ENCODE results near the gene MAP1LC3C.

Gene MAP1LC3C

DNA sequence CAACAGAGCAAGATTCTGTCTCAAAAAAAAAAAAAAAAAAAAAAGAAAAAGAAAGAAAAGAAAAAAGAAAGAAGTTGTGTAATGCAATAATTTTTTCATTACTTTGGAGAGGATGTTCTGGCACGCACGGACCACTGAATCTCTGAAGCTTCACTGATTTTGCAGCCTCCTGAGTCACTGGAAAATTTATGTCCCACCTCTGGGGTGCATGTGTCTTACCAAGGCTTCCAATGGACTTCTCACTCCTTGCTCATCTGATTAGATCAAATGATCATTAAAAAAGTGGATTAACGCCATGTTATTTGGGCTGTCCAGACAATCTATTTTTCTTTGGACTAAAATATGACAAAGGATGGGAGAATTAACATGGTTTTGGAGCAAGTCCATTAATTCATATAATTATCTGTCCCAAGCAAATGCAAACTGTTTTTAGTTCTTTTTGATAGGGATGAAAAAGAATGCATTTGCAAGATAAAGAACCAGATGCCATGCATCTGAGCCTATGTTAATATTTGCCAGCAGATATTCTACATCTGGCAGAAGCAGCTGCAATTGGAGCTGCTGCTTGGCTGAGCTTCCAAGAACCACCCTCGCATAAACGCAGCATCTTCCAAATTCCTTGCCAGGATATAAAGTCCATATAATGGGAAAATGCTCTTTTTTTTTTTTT is 10.1 kb upstream of the MAP1LC3C start:
- peaks cover 6% of the 10 kb centered on the region for H3K4me1 ChIP-seq (ENCODE audit: control insufficient read depth, insufficient read depth, low read length, poor library complexity, severe bottlenecking)
- no peaks in the 10 kb centered on the region for H3K36me3 ChIP-seq (ENCODE audit: control insufficient read depth, insufficient read depth, low read length)
- H3K4me3 ChIP-seq (ENCODE audit: extremely low read depth, insufficient read depth, low read length, poor library complexity, severe bottlenecking), result no peak overlapping the region
- 90 to 100% methylated on average over 2 of the region's 5 CpGs for WGBS, 2 experiments (ENCODE audit: insufficient coverage in 2 of 2)
- no peak overlapping the region for H3K27ac ChIP-seq (ENCODE audit: low read depth, low read length, severe bottlenecking)
- no peaks in the 10 kb centered on the region for H3K9me3 ChIP-seq (ENCODE audit: control insufficient read depth, low read length)

DNA sequence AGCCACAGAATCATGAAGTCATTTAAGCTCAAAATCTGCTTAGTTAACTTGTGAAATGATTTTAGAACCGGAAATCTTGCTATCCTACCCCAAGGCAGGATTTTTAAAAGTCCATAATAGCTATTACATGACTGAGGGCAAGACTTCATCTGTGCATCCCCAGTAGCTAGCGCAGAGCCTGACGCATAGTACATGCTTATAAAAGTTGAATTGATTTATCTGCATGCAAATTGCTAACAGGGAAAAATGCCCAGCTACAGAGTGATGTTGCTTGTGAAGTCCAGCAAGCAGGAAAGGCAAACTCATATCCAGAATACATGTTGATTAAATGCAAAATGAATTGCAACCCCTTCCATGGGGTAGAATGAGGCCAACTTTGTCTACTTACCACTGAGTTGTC is 8.1 kb upstream of the MAP1LC3C start:
- peaks cover 6% of the 10 kb centered on the region for H3K4me1 ChIP-seq (ENCODE audit: control insufficient read depth, insufficient read depth, low read length, poor library complexity, severe bottlenecking)
- H3K4me3 ChIP-seq (ENCODE audit: extremely low read depth, insufficient read depth, low read length, poor library complexity, severe bottlenecking), result no peak overlapping the region
- no peaks in the 10 kb centered on the region for H3K36me3 ChIP-seq (ENCODE audit: control insufficient read depth, insufficient read depth, low read length)
- no peak overlapping the region for H3K27ac ChIP-seq (ENCODE audit: low read depth, low read length, severe bottlenecking)
- no peaks in the 10 kb centered on the region for H3K9me3 ChIP-seq (ENCODE audit: control insufficient read depth, low read length)
- 82 to 93% methylated on average over 3 of the region's 3 CpGs for WGBS, 2 experiments (ENCODE audit: insufficient coverage in 2 of 2)

DNA sequence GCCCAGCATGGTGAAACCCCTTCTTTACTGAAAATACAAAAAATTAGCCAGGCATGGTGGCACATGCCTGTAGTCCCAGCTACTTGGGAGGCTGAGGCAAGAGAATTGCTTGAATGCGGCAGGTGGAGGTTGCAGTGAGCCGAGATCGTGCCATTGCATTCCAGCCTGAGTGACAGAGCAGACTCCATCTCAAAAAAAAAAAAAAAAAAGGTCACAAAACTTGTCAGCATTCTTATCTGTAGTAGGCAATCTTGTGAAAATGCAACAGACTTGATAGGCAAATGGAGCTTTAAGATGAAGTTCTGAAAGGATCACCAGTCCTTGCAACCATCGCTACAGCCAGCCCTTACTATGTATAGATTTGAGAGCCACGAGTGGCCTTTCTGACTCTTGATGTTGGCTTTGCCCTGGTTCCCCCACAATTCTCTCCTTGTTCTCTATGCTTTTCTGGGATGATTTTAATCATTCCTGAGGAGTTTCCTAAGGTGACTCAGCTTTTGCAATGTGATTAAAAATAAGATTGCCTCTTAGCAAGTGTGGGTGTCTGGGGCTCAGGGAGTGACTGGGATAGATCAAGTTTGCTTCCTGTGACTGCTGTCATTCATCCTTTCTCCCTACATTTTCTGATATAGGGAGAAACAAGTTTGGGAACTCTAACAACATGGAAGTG is 7.1 kb upstream of the MAP1LC3C start:
- Histone ChIP-seq H3K27ac (ENCODE audit: low read depth, low read length, severe bottlenecking) (peak overlapping the region; percentile 23), H3K36me3 (ENCODE audit: control insufficient read depth, insufficient read depth, low read length) (no peaks in the 10 kb centered on the region), H3K4me3 (ENCODE audit: extremely low read depth, insufficient read depth, low read length, poor library complexity, severe bottlenecking) (no peak overlapping the region), H3K4me1 (ENCODE audit: control insufficient read depth, insufficient read depth, low read length, poor library complexity, severe bottlenecking) (peaks cover 6% of the 10 kb centered on the region), H3K9me3 (ENCODE audit: control insufficient read depth, low read length) (no peaks in the 10 kb centered on the region)
- WGBS, 2 experiments (ENCODE audit: insufficient coverage in 2 of 2), result 40 to 94% methylated on average over 1 to 2 of the region's 5 CpGs

DNA sequence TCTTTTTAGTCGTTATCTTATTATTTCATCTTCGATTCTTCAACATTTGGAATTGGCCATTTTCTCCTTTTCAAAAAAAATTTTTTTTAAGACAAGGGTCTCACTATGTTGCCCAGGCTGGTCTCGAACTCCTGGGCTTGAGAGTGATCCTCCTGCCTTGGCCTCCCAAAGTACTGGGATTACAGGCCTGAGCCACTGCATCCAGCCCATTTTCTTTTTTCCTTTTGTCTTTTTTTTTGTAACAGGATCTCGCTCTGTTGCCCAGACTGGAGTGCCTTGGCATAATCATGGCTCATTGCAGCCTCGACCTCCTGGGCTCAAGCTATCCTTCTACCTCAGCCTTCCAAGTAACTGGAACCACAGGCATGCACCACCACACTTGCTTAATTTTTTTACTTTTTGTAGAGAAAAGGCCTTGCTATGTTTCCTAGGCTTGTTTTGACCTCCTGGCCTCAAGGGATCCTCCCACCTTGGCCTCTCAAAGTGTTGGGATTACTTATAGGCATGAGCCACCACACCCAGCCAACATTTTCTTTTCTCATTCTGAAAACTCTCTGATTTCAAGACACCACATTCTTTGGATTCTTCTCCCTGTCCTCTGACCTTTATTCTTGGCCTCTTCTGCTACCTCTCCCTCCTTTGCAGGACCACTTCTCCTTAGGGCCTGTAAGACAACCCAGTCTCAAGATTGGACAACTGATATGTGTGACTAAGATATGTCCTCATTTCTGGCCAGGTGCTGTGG is 6.0 kb upstream of the MAP1LC3C start:
- no peak overlapping the region for H3K27ac ChIP-seq (ENCODE audit: low read depth, low read length, severe bottlenecking)
- no peaks in the 10 kb centered on the region for H3K9me3 ChIP-seq (ENCODE audit: control insufficient read depth, low read length)
- peaks cover 6% of the 10 kb centered on the region for H3K4me1 ChIP-seq (ENCODE audit: control insufficient read depth, insufficient read depth, low read length, poor library complexity, severe bottlenecking)
- no peaks in the 10 kb centered on the region for H3K36me3 ChIP-seq (ENCODE audit: control insufficient read depth, insufficient read depth, low read length)
- 93% methylated on average over 4 to 5 of the region's 5 CpGs for WGBS, 2 experiments (ENCODE audit: insufficient coverage in 2 of 2)
- no peak overlapping the region for H3K4me3 ChIP-seq (ENCODE audit: extremely low read depth, insufficient read depth, low read length, poor library complexity, severe bottlenecking)

DNA sequence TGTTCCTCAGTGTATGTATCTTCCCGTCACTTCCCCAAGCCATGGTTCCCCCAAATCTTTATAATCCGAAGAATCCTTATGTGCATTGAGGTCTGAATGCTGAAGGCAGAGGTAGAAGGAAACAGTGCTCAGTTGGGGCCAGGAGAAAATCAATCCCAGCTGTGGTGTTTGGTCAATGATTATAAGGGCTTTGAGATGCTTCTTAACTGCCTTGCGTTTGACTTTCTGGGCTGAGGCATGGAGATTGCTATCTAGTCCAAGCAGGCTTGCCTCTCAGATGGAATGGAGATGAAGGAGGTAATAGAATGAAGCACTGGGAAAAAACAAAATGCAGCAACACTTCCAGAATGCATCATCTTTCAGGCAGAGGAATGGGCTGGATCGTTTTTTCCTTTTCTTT is 3.6 kb upstream of the MAP1LC3C start:
- H3K4me3 ChIP-seq (ENCODE audit: extremely low read depth, insufficient read depth, low read length, poor library complexity, severe bottlenecking), result no peak overlapping the region
- H3K36me3 ChIP-seq (ENCODE audit: control insufficient read depth, insufficient read depth, low read length), result no peaks in the 10 kb centered on the region
- H3K4me1 ChIP-seq (ENCODE audit: control insufficient read depth, insufficient read depth, low read length, poor library complexity, severe bottlenecking), result peaks cover 6% of the 10 kb centered on the region
- H3K27ac ChIP-seq (ENCODE audit: low read depth, low read length, severe bottlenecking), result no peak overlapping the region
- 71 to 78% methylated on average over 1 to 3 of the region's 4 CpGs for WGBS, 2 experiments (ENCODE audit: insufficient coverage in 2 of 2)
- no peaks in the 10 kb centered on the region for H3K9me3 ChIP-seq (ENCODE audit: control insufficient read depth, low read length)

DNA sequence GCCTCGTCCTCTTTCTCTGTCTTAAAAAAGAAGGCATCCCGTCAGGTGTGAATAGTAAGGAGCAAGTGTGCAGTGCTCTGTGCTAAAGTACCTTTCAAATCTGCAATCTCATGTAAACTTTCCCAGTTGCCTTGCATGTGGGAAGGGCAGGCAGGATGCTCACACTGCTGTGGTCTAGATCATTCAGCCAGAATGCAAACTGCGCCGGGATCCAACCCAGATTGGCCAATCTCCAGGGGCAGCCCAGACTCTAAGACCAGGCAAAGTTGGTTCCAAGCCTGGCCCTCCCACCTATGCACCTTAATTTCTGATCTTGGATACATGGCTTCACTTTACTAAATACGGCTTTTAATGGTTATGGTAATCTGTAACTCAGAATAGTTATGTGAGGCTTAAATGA is 3.2 kb upstream of the MAP1LC3C start:
- H3K4me1 ChIP-seq (ENCODE audit: control insufficient read depth, insufficient read depth, low read length, poor library complexity, severe bottlenecking), result peaks cover 6% of the 10 kb centered on the region

DNA sequence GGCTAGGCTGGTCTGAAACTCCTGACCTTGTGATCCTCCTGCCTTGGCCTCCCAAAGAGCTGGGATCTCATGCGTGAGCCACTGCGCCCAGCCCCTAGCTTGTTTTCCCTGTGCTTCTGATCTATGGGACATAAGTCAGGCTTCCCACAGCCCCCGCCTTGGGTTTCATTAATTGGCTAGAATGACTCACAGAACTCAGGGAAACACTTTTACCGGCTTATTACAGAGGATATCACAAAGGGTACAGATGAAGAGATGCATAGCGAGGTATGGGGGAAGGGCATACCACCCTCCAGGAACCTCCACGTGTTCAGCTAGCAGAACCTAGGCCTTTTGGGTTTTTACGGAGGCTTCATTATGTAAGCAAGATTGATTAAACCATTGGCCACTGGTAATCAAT is 1.5 kb upstream of the MAP1LC3C start:
- H3K9me3 ChIP-seq (ENCODE audit: control insufficient read depth, low read length), result no peaks in the 10 kb centered on the region
- H3K4me3 ChIP-seq (ENCODE audit: extremely low read depth, insufficient read depth, low read length, poor library complexity, severe bottlenecking), result no peak overlapping the region
- WGBS, 2 experiments (ENCODE audit: insufficient coverage in 2 of 2), result 94 to 98% methylated on average over 3 to 5 of the region's 7 CpGs
- no peaks in the 10 kb centered on the region for H3K36me3 ChIP-seq (ENCODE audit: control insufficient read depth, insufficient read depth, low read length)
- H3K4me1 ChIP-seq (ENCODE audit: control insufficient read depth, insufficient read depth, low read length, poor library complexity, severe bottlenecking), result peaks cover 6% of the 10 kb centered on the region
- no peak overlapping the region for H3K27ac ChIP-seq (ENCODE audit: low read depth, low read length, severe bottlenecking)

More for the DNA sequence above, 3.2 kb upstream of the MAP1LC3C start:
- Histone ChIP-seq H3K9me3 (ENCODE audit: control insufficient read depth, low read length) (no peaks in the 10 kb centered on the region), H3K36me3 (ENCODE audit: control insufficient read depth, insufficient read depth, low read length) (no peaks in the 10 kb centered on the region), H3K27ac (ENCODE audit: low read depth, low read length, severe bottlenecking) (no peak overlapping the region), H3K4me3 (ENCODE audit: extremely low read depth, insufficient read depth, low read length, poor library complexity, severe bottlenecking) (no peak overlapping the region)
- 71 to 72% methylated on average over 2 to 4 of the region's 5 CpGs for WGBS, 2 experiments (ENCODE audit: insufficient coverage in 2 of 2)

DNA sequence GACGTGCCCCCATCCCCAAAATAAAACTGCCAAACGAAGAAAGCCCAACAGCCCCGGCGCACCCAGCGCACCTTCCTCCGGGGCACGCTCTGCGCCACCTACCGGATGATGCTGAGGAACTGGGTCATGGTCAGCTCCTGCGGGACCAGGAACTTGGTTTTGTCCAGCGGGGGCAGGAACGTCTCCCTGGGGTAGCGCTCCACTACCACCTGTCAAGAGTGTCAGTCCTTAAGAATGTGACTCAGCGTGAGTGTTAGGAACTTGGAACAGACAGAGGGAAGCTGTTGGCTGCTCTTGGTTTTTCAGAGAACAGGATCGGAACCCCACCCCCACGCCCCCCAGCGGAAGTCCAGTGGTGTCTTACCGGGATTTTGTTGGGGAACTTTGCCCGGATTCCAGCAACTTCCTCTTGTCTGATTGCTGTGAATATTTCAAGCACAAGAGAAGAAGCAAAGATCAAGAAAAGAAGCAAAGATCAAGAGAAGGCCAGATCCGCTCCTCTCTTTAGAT is 431 bp downstream of the MAP1LC3C start:
- H3K27ac ChIP-seq (ENCODE audit: low read depth, low read length, severe bottlenecking), result no peak overlapping the region
- peak overlapping the region; percentile 8 for H3K4me3 ChIP-seq (ENCODE audit: extremely low read depth, insufficient read depth, low read length, poor library complexity, severe bottlenecking)
- no peaks in the 10 kb centered on the region for H3K9me3 ChIP-seq (ENCODE audit: control insufficient read depth, low read length)
- 14 to 15% methylated on average over 8 to 12 of the region's 20 CpGs for WGBS, 2 experiments (ENCODE audit: insufficient coverage in 2 of 2)
- H3K4me1 ChIP-seq (ENCODE audit: control insufficient read depth, insufficient read depth, low read length, poor library complexity, severe bottlenecking), result no peaks in the 10 kb centered on the region
- H3K36me3 ChIP-seq (ENCODE audit: control insufficient read depth, insufficient read depth, low read length), result no peaks in the 10 kb centered on the region

DNA sequence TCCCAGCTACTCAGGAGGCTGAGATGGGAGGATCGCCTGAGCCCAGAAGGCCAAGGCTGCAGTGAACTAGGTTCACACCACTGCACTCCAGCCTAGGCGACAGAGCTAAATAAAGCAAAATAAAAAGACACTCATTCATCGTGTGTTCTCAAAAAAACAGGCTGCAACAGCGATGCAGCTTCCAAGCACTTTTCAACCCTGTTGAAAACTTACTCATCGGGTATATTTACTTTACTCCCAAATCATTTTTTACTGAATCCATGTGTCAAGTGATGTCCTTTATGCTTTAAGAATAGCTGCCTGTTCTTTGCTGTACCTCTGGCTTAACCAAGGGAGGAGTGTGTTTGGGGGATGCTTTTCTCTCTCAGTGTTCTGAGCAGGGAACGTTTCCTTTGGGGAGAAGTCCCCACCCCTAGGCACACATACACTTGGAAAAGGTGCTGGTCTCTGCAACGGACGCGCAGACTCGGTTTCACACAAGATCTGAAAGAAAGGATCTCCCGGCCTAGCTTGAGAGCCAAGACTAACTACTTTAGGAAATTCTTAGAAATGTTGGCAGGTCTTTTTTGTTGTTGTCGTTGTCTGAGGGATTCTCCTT is 1.4 kb downstream of the MAP1LC3C start:
- no peaks in the 10 kb centered on the region for H3K4me1 ChIP-seq (ENCODE audit: control insufficient read depth, insufficient read depth, low read length, poor library complexity, severe bottlenecking)
- no peaks in the 10 kb centered on the region for H3K36me3 ChIP-seq (ENCODE audit: control insufficient read depth, insufficient read depth, low read length)
- H3K4me3 ChIP-seq (ENCODE audit: extremely low read depth, insufficient read depth, low read length, poor library complexity, severe bottlenecking), result no peak overlapping the region
- no peaks in the 10 kb centered on the region for H3K9me3 ChIP-seq (ENCODE audit: control insufficient read depth, low read length)
- H3K27ac ChIP-seq (ENCODE audit: low read depth, low read length, severe bottlenecking), result no peak overlapping the region
- 92 to 100% methylated on average over 7 to 9 of the region's 12 CpGs for WGBS, 2 experiments (ENCODE audit: insufficient coverage in 2 of 2)

DNA sequence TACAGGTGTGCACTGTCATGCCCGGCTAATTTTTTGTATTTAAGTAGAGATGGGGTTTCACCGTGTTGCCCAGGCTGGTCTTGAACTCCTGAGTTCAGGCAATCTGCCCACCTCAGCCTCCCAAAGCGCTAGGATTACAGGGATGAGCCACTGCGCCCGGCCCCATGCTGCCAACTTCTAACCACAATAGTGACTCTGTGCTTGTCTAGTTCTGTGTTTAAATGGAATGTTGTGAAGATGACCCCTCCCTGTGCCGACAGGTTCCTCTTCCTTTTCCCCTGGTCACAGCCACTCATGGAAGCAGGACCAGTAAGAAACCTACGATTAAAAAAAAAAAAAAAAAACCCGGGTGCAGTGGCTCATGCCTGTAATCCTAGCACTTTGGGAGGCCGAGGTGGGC is 4.7 kb downstream of the MAP1LC3C start:
- Histone ChIP-seq H3K4me3 (ENCODE audit: extremely low read depth, insufficient read depth, low read length, poor library complexity, severe bottlenecking) (no peak overlapping the region), H3K27ac (ENCODE audit: low read depth, low read length, severe bottlenecking) (no peak overlapping the region), H3K4me1 (ENCODE audit: control insufficient read depth, insufficient read depth, low read length, poor library complexity, severe bottlenecking) (no peaks in the 10 kb centered on the region), H3K9me3 (ENCODE audit: control insufficient read depth, low read length) (no peaks in the 10 kb centered on the region), H3K36me3 (ENCODE audit: control insufficient read depth, insufficient read depth, low read length) (no peaks in the 10 kb centered on the region)
- 68 to 100% methylated on average over 2 to 3 of the region's 9 CpGs for WGBS, 2 experiments (ENCODE audit: insufficient coverage in 2 of 2)

Measured in mesodermal cell (in vitro differentiated cells).